ENCODE measurements around the gene CSTPP1. TPM values are rescaled to one million over a fixed set of nuclear protein-coding genes. Genes with fewer than 3 reads are reported as not detected.

CSTPP1 gene
- total and polyA plus RNA-seq, 2 donors (not counting 1 experiment from before 2014, with no cell fraction given): 15.5 to 34.1 TPM

- H3K79me2 ChIP-seq (ENCODE audit: control insufficient read depth, insufficient read depth, low read length): no peaks in the 10 kb centered on the region
- no peak overlapping the region for H3K9ac ChIP-seq (ENCODE audit: insufficient read depth, low read length)
- H3K4me2 ChIP-seq (ENCODE audit: extremely low read depth, insufficient read depth, low read length): no peak overlapping the region
- no peak overlapping the region for H3K4me3 ChIP-seq (replicated peaks in 1 of 4; ENCODE audit: control extremely low read depth in 1 of 4, insufficient read depth in 1 of 4, low read depth in 3 of 4, low read length in 4 of 4)
- no peak for DNase-seq (ENCODE audit: low read depth in 2 of 2)
- H4K20me1 ChIP-seq (ENCODE audit: control insufficient read depth, extremely low read depth, insufficient read depth, low read length): no peaks in the 10 kb centered on the region
- no peaks in the 10 kb centered on the region for H3K27me3 ChIP-seq (ENCODE audit: control insufficient read depth, insufficient read depth, low read length)
- H3K4me1 ChIP-seq (ENCODE audit: control insufficient read depth, extremely low read depth, insufficient read depth, low read length): no peaks in the 10 kb centered on the region
- H3K9me3 ChIP-seq (ENCODE audit: control insufficient read depth, insufficient read depth, low read depth, low read length): no peaks in the 10 kb centered on the region
- no peak for TF ChIP-seq EZH2 (IDR thresholded peaks at IDR 0.05; ENCODE audit: low read length, missing control alignments)
- TF ChIP-seq CTCF (conservative IDR thresholded peaks at IDR 0.05 in 1 of 2, IDR thresholded peaks at IDR 0.05 in 1 of 2; ENCODE audit: low read depth in 1 of 2, low read length in 2 of 2): no peak
- no peak overlapping the region for H3K27ac ChIP-seq (ENCODE audit: insufficient read depth, low read length)
- H3K36me3 ChIP-seq (ENCODE audit: control insufficient read depth, insufficient read depth, low read length): no peaks in the 10 kb centered on the region
- no peak overlapping the region for H2AFZ ChIP-seq (ENCODE audit: low read length)
Observed at GRCh38 chr11:47067401-47067800, 130.8 kb downstream of the CSTPP1 start.

GRCh38 chr11:47070769-47071168, 134.2 kb downstream of the CSTPP1 start:
- no peak for TF ChIP-seq CTCF (conservative IDR thresholded peaks at IDR 0.05 in 1 of 2, IDR thresholded peaks at IDR 0.05 in 1 of 2; ENCODE audit: low read depth in 1 of 2, low read length in 2 of 2)
- TF ChIP-seq EZH2 (IDR thresholded peaks at IDR 0.05; ENCODE audit: low read length, missing control alignments): no peak
- no peaks in the 10 kb centered on the region for H4K20me1 ChIP-seq (ENCODE audit: control insufficient read depth, extremely low read depth, insufficient read depth, low read length)
- DNase-seq (ENCODE audit: low read depth in 2 of 2): no peak
- H3K4me1 ChIP-seq (ENCODE audit: control insufficient read depth, extremely low read depth, insufficient read depth, low read length): no peaks in the 10 kb centered on the region
- H2AFZ ChIP-seq (ENCODE audit: low read length): no peak overlapping the region
- no peak overlapping the region for H3K27ac ChIP-seq (ENCODE audit: insufficient read depth, low read length)
- no peaks in the 10 kb centered on the region for H3K36me3 ChIP-seq (ENCODE audit: control insufficient read depth, insufficient read depth, low read length)
- H3K9me3 ChIP-seq (ENCODE audit: control insufficient read depth, insufficient read depth, low read depth, low read length): no peaks in the 10 kb centered on the region
- no peaks in the 10 kb centered on the region for H3K27me3 ChIP-seq (ENCODE audit: control insufficient read depth, insufficient read depth, low read length)
- H3K9ac ChIP-seq (ENCODE audit: insufficient read depth, low read length): no peak overlapping the region
- H3K4me3 ChIP-seq (replicated peaks in 1 of 4; ENCODE audit: control extremely low read depth in 1 of 4, insufficient read depth in 1 of 4, low read depth in 3 of 4, low read length in 4 of 4): no peak overlapping the region
- no peak overlapping the region for H3K4me2 ChIP-seq (ENCODE audit: extremely low read depth, insufficient read depth, low read length)
- H3K79me2 ChIP-seq (ENCODE audit: control insufficient read depth, insufficient read depth, low read length): no peaks in the 10 kb centered on the region

GRCh38 chr11:47071341-47071740, 134.8 kb downstream of the CSTPP1 start:
- no peaks in the 10 kb centered on the region for H4K20me1 ChIP-seq (ENCODE audit: control insufficient read depth, extremely low read depth, insufficient read depth, low read length)
- H3K27ac ChIP-seq (ENCODE audit: insufficient read depth, low read length): no peak overlapping the region
- DNase-seq (ENCODE audit: low read depth in 2 of 2): no peak
- no peak overlapping the region for H3K4me2 ChIP-seq (ENCODE audit: extremely low read depth, insufficient read depth, low read length)
- no peaks in the 10 kb centered on the region for H3K79me2 ChIP-seq (ENCODE audit: control insufficient read depth, insufficient read depth, low read length)
- TF ChIP-seq CTCF (conservative IDR thresholded peaks at IDR 0.05 in 1 of 2, IDR thresholded peaks at IDR 0.05 in 1 of 2; ENCODE audit: low read depth in 1 of 2, low read length in 2 of 2) (no peak), EZH2 (IDR thresholded peaks at IDR 0.05; ENCODE audit: low read length, missing control alignments) (no peak)
- H3K36me3 ChIP-seq (ENCODE audit: control insufficient read depth, insufficient read depth, low read length): no peaks in the 10 kb centered on the region
- H3K9ac ChIP-seq (ENCODE audit: insufficient read depth, low read length): no peak overlapping the region
- H2AFZ ChIP-seq (ENCODE audit: low read length): no peak overlapping the region
- no peaks in the 10 kb centered on the region for H3K27me3 ChIP-seq (ENCODE audit: control insufficient read depth, insufficient read depth, low read length)
- no peak overlapping the region for H3K4me3 ChIP-seq (replicated peaks in 1 of 4; ENCODE audit: control extremely low read depth in 1 of 4, insufficient read depth in 1 of 4, low read depth in 3 of 4, low read length in 4 of 4)
- no peaks in the 10 kb centered on the region for H3K9me3 ChIP-seq (ENCODE audit: control insufficient read depth, insufficient read depth, low read depth, low read length)
- no peaks in the 10 kb centered on the region for H3K4me1 ChIP-seq (ENCODE audit: control insufficient read depth, extremely low read depth, insufficient read depth, low read length)
